Esophagus squamous epithelium (tissue), 5 donors: ENCODE measurements around the gene PPIA. TPM values are rescaled to one million over a fixed set of nuclear protein-coding genes. Genes with fewer than 3 reads are reported as not detected.

Experiments
- DNase-seq: peaks from one replicate; lab custom pipeline; 2025; lab: John Stamatoyannopoulos, UW
- H3K27ac ChIP-seq, 4 donors: fragments of 200-600 bp; sonication (generic); one replicate each; pipeline ENCODE4 v1.5.1; 2016 to 2019; ENCODE audit warnings: mild to moderate bottlenecking in 1 of 4
- H3K27me3 ChIP-seq, 4 donors: fragments of 200-600 bp; sonication (generic); 1 replicate in 3 of 4; 2 replicates in 1 of 4; pipeline versions ENCODE4 v1.5.1 to v1.6.0; 2017 to 2021; ENCODE audit warnings: antibody characterized with exemption in 1 of 4
- H3K36me3 ChIP-seq, 3 donors: fragments of 200-600 bp; sonication (generic); one replicate each; pipeline ENCODE4 v1.5.1; 2016 to 2019
- H3K4me1 ChIP-seq, 3 donors: fragments of 200-600 bp; sonication (generic); one replicate each; pipeline ENCODE4 v1.5.1; 2017 to 2019
- H3K4me3 ChIP-seq, 4 donors: fragments of 200-600 bp; sonication (generic); 1 replicate in 3 of 4; 2 replicates in 1 of 4; pipeline ENCODE4 v1.5.1; 2016 to 2019; ENCODE audit warnings: mild to moderate bottlenecking in 2 of 4, moderate library complexity in 1 of 4
- H3K9me3 ChIP-seq, 3 donors: fragments of 200-600 bp; sonication (generic); one replicate each; pipeline ENCODE4 v1.5.1; 2016 to 2019
- CTCF ChIP-seq, 6 experiments: fragments of 450-650 bp in 4 of 6; fragments of 200-600 bp in 2 of 6; sonication (generic) in 2 of 6; IDR thresholded peaks; one replicate each; pipeline ENCODE4 v1.5.1; 2016 to 2019; ENCODE audit warnings: antibody characterized with exemption in 6 of 6, mild to moderate bottlenecking in 4 of 6, moderate library complexity in 4 of 6
- POLR2A ChIP-seq, 4 donors: fragments of 450-650 bp; IDR thresholded peaks; one replicate each; pipeline ENCODE4 v1.6.1; 2017; ENCODE audit warnings: antibody characterized with exemption in 4 of 4, mild to moderate bottlenecking in 4 of 4, moderate library complexity in 3 of 4
- WGBS, 2 donors: methylation state at CpG; one replicate each; pipeline ENCODE4 v1.1.5; 2018; 5-methylcytosine and 5-hydroxymethylcytosine counted together
- intact Hi-C: fragments of 100-400 bp; cut with DNase I; formaldehyde crosslinking; loops from one replicate; pipeline ENCODE4 v1.15.0; 2022
- total RNA-seq, 4 donors: library from RNA; depleted of rRNA; stranded (reverse); fragments of >200 nt; gene quantifications; one replicate each; pipeline ENCODE4 v1.1.0, GENCODE V29; 2016
- donor health status: DM: yes; HTN: yes; CAD: no.

Gene PPIA
- total RNA-seq, 4 donors from 2014 or later: 1,726 to 3,682 (median 2,875) TPM

GRCh38 chr7:44787041-44787440 is 9.4 kb upstream of the PPIA start:
- peaks cover 0 to 8% (median 0%) of the 10 kb centered on the region in 3 donors for H3K9me3 ChIP-seq
- H3K4me1 ChIP-seq: no peaks in the 10 kb centered on the region
- H3K36me3 ChIP-seq: no peaks in the 10 kb centered on the region
- H3K27ac ChIP-seq: no peak overlapping the region
- DNase-seq: no peak
- 50 to 71% methylated on average over 1 to 4 of the region's 4 CpGs for WGBS, 2 donors
- no peaks in the 10 kb centered on the region for H3K27me3 ChIP-seq
- TF ChIP-seq POLR2A (IDR thresholded peaks at IDR 0.05) (no peak), CTCF (IDR thresholded peaks at IDR 0.05) (no peak)
- H3K4me3 ChIP-seq: no peak overlapping the region
- intact Hi-C loops: no loop called here

GRCh38 chr7:44787762-44788161 is 8.7 kb upstream of the PPIA start:
- H3K4me1 ChIP-seq: no peaks in the 10 kb centered on the region
- H3K9me3 ChIP-seq: peaks cover 0 to 8% (median 0%) of the 10 kb centered on the region in 3 donors
- DNase-seq: no peak
- no peaks in the 10 kb centered on the region for H3K36me3 ChIP-seq
- intact Hi-C loops: no loop called here
- H3K27ac ChIP-seq: no peak overlapping the region
- no peak overlapping the region for H3K4me3 ChIP-seq
- TF ChIP-seq POLR2A (IDR thresholded peaks at IDR 0.05) (no peak), CTCF (IDR thresholded peaks at IDR 0.05) (no peak)
- 69 to 83% methylated on average over 2 to 3 of the region's 3 CpGs for WGBS, 2 donors
- H3K27me3 ChIP-seq: no peaks in the 10 kb centered on the region

- Histone ChIP-seq H3K27ac (no peak overlapping the region), H3K36me3 (no peaks in the 10 kb centered on the region), H3K9me3 (no peaks in the 10 kb centered on the region), H3K4me3 (no peak overlapping the region), H3K27me3 (no peaks in the 10 kb centered on the region), H3K4me1 (peaks cover 0 to 1% (median 0%) of the 10 kb centered on the region in 3 donors)
- TF ChIP-seq POLR2A (IDR thresholded peaks at IDR 0.05) (no peak), CTCF (IDR thresholded peaks at IDR 0.05) (no peak)
- WGBS, 2 donors: 81 to 83% methylated on average over 5 of the region's 5 CpGs
- DNase-seq: no peak
- intact Hi-C loops: no loop called here
These were observed 6.5 kb upstream of the PPIA start for GRCh38 chr7:44789990-44790389.

GRCh38 chr7:44791278-44792219 is 4.9 kb upstream of the PPIA start:
- peak overlapping the region in 1 of 4 donors; percentile 13 for H3K27ac ChIP-seq
- DNase-seq: no peak
- intact Hi-C loops: no loop called here
- TF ChIP-seq CTCF (IDR thresholded peaks at IDR 0.05): no peak
- TF ChIP-seq POLR2A (IDR thresholded peaks at IDR 0.05): no peak
- 78 to 96% methylated on average over 8 of the region's 8 CpGs for WGBS, 2 donors
- H3K27me3 ChIP-seq: no peaks in the 10 kb centered on the region
- no peaks in the 10 kb centered on the region for H3K36me3 ChIP-seq
- no peak overlapping the region for H3K4me3 ChIP-seq
- H3K9me3 ChIP-seq: no peaks in the 10 kb centered on the region
- H3K4me1 ChIP-seq: peaks cover 0 to 13% (median 0%) of the 10 kb centered on the region in 3 donors

- peaks cover 7 to 26% (median 10%) of the 10 kb centered on the region in 3 donors for H3K4me1 ChIP-seq
- peaks cover 0 to 6% (median 0%) of the 10 kb centered on the region in 3 donors for H3K36me3 ChIP-seq
- no peaks in the 10 kb centered on the region for H3K27me3 ChIP-seq
- TF ChIP-seq POLR2A (IDR thresholded peaks at IDR 0.05): no peak
- intact Hi-C loops: no loop called here
- no peak for DNase-seq
- H3K27ac ChIP-seq: no peak overlapping the region
- H3K4me3 ChIP-seq: no peak overlapping the region
- WGBS, 2 donors: 72 to 83% methylated on average over 4 to 5 of the region's 5 CpGs
- H3K9me3 ChIP-seq: no peaks in the 10 kb centered on the region
These were observed 2.6 kb upstream of the PPIA start for GRCh38 chr7:44793919-44794318.
